GM19240 (cell line): Measurements from ENCODE around the gene ZNF646.

Experiments used
- DNase-seq: peaks from one replicate; pipeline ENCODE4 v3.0.0; 2011; ENCODE audit warnings: low spot score; ENCODE audit not compliant: insufficient read length

The ZNF646 gene, protein sequence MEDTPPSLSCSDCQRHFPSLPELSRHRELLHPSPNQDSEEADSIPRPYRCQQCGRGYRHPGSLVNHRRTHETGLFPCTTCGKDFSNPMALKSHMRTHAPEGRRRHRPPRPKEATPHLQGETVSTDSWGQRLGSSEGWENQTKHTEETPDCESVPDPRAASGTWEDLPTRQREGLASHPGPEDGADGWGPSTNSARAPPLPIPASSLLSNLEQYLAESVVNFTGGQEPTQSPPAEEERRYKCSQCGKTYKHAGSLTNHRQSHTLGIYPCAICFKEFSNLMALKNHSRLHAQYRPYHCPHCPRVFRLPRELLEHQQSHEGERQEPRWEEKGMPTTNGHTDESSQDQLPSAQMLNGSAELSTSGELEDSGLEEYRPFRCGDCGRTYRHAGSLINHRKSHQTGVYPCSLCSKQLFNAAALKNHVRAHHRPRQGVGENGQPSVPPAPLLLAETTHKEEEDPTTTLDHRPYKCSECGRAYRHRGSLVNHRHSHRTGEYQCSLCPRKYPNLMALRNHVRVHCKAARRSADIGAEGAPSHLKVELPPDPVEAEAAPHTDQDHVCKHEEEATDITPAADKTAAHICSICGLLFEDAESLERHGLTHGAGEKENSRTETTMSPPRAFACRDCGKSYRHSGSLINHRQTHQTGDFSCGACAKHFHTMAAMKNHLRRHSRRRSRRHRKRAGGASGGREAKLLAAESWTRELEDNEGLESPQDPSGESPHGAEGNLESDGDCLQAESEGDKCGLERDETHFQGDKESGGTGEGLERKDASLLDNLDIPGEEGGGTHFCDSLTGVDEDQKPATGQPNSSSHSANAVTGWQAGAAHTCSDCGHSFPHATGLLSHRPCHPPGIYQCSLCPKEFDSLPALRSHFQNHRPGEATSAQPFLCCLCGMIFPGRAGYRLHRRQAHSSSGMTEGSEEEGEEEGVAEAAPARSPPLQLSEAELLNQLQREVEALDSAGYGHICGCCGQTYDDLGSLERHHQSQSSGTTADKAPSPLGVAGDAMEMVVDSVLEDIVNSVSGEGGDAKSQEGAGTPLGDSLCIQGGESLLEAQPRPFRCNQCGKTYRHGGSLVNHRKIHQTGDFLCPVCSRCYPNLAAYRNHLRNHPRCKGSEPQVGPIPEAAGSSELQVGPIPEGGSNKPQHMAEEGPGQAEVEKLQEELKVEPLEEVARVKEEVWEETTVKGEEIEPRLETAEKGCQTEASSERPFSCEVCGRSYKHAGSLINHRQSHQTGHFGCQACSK (N-terminal part only)

DNA sequence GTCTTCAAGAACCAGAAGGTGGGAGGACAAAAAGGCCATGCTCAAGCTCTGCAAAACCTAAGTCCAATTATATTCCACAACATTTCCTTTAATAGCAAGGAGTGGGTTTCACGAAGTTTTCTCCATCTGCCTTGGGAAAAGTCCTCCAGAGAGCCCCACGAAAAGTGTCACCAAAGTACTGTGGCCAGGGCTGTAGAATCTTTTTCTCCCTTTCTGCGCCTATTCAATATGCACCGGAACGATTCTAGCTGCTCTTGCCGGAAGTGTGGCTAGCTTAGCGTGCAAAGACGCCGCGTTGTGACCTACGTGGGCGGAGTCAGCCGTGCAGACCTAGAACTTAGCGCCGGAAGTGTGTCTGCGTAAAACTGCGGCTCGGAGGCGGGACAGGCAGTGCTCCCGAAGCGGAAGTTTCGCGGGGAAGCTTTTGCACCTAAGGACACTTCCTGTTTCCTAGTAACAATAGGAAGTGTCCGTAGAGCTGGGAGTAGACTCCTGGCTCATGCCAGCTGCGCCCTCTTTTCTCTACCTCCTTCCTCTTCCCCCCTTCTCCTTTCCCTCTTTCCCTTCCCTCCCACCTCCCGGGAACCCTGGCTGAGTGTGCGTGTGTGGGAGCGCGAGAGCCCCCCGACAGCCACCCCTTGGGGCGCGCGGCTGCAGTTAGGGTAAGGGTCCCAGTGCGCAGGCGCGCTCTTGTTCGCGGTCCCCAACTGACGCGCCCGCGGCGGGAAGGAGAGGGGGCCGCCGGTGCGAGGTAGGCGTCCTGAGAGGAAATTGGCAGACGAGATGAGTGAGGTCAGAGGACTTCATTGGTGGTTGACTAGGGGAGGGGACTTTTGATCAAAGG is at the start of gene ZNF646, which contains the start of gene ZNF668:
Gene ZNF646 (plus strand): TSS at position 453 of the 844 bp plus-strand sequence. CDS start 1,903 bp downstream, outside the sequence.
Gene ZNF668 (minus strand): TSS at position 271 of the 844 bp plus-strand sequence. CDS start 9,781 bp downstream, outside the sequence.
- peak; percentile 99 for DNase-seq

DNA sequence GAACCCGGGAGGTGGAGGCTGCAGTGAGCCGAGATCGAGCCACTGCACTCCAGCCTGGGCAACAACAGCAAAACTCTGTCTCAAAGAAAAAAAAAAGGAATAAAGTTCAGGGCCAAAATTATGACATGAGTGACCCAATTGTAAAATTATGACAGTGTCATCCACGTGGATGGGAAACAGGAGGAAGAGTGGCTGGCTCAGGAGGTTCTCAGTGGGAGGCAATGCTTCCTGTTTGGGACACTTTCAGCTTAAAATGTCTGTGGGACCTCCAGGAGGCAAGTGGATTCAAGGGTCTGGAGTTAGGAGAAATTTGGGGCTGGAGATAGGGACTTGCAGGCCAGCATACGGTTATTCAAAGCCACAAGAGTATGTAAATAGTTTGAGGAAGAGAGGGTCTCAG is 48.9 kb upstream of the ZNF646 start:
- DNase-seq: no peak

DNA sequence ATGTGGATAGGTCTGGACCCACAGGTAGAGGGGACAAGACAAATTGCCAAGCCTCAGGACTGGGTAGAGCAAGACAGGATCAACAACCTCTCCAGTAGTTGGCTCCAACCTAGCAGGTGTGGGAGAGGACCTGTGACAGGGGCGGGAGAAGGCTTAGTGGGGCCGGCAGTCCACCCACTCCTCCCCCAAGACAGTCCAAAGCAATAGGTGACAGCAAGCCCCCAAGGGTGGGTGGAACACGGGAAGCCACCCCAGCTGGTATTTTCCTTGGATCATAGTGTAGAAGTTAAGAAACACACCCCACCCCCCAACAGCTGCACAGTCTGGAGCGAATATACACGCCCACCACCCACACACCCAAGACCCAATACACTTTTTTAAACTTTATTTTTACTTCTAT is 45.0 kb upstream of the ZNF646 start:
- DNase-seq: no peak

DNA sequence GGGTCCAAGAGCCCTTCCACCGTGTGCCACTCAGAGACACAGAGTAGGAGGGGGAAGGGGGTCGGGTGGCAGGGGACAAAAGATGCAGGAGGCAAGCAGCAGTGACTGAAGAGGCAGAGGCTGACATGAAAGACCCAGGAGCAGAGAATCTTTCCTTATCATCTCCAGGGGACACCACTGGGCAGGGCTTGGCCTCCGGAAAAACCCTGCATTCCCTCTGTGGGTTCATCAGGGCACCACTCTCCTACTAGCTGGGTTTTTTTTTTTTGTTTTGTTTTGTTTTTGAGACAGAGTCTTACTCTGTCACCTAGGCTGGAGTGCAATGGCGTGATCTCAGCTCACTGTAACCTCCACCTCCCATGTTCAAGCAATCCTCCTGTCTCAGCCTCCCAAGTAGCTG is 42.9 kb upstream of the ZNF646 start:
- DNase-seq: no peak

DNA sequence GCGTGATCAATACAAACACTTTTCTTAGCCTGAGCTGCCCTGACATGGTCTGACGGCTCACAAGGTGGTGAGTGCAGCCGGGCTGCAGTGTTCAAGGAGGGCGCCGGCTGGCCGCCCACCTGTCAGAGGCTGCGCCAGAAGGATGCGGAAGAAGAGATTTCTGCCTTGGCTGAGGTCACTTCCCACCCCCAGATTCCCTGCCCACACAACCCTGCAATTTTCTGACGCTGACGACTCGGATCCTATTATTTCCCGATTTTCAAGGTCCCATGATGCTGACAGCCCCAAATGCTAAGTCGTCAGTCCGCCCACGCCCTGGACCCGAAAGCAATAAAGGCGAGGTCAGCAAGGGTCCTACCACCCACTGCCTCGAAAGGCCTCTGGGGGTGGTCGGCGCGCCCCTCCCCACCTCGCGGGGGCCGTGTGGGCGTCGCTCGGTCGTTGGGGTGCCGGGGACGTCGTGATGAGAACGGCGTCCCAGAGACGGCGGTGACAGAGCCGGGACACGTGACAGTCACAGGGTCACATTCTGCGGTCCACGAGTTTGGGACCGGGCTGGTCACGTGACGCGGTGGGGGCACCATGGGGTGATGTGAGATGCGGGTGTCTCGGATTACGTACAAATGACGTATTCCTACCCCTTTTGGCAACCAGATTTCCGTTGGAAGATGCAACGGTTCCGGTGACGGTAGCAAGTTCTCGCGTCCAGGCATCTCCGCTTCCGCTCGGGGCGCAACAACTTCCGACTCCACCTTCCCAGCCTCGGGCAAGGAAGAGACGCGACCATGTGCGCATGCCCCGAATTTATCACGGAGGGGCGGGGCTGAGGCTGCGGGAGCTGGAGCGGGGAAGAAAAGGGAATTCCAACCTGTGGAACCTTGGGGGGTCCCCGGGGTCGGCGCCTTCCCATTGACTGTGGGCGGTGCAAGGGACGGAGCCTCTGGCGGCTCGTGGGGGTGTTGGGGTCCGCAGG is 41.2 kb upstream of the ZNF646 start, which contains the start of gene STX4:
Gene STX4 (plus strand): TSS at position 823 of the 973 bp plus-strand sequence. CDS start 248 bp downstream, outside the sequence.
- DNase-seq: peak; percentile 90

DNA sequence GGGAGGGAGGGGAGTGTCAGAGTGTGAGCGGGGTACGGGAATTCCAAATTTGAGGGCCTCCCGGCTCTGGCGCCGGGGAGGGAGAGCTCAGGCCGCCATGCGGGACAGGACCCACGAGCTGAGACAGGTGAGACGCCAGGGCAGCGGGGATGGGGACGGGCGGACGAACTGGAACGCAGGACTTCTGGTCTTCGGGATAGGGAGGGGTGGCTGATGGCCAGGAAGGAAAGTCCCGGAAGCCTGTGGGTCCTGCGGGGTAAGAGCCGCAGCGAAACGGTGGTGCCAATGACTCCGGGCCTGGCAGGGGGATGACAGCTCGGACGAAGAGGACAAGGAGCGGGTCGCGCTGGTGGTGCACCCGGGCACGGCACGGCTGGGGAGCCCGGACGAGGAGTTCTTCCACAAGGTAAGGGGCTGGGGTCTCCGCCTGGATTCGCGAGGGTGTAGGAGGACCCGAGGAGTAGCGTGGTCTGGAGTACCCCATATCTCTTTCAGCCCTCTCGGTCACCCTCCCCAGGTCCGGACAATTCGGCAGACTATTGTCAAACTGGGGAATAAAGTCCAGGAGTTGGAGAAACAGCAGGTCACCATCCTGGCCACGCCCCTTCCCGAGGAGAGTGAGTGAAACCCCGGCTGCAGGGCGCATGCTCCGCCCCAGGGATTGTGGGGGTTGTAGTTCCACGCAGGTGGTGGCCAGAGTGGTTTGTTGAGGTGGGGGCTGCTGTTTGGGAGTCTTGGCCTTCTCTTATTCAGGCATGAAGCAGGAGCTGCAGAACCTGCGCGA is 40.3 kb upstream of the ZNF646 start:
- peak; percentile 95 for DNase-seq

DNA sequence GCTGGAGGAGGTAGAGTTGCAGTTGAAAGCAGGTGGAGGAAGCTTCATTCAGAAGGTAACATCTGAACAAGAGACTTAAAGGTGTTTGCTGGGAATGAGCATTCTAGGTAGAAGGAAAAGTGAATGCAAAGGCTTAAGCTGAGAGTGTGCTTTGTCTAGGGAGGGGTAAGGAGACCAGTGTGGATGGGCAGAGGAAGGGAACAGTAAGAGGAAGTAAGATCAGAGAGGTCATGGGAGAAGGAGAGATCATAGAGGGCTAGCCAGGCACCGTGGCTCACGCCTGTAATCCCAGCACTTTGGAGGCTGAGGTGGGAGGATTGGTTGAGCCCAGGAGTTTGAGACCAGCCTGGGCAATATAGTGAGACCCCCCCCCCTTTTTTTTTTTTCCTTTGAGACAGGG is 37.5 kb upstream of the ZNF646 start:
- no peak for DNase-seq

DNA sequence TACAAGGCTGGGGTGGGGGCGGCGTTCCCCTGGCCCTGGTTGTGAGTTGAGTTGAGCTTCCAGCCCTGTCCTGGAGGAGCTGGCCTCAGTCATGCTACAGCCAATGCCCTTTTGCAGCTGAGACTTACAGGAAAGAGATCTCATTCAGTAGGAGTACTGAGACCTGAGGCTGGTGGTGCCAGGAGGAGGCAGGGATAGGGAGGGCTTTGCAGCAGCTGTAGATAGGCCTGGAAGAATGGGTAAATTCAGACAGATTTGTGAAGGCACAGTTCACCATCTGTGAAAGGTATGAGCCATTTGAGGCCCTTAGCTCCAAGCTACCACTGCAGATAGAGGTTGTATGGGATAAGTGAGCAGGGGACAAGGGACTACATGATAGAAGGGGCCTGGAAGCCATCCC is 35.2 kb upstream of the ZNF646 start:
- DNase-seq: no peak

DNA sequence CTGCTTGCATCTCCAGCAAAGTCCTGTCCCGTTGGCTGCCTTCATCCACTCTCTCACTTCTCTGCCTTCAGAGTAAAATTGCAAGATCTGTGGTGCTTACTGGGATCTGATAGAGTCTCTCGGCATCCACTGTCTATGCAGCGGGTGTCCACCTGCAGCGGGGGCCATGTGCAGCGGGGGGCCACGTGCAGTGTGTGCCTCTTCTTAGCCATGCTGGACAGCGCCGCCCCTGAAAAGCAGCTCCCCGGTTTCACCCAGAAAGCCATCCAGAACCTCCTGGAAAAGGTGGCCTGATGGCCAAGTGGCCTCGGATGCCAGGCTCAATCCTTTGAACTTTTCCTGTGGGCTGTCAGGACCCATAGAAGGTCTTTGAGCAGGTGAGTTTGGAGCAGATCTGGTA is 31.4 kb upstream of the ZNF646 start:
- no peak for DNase-seq

DNA sequence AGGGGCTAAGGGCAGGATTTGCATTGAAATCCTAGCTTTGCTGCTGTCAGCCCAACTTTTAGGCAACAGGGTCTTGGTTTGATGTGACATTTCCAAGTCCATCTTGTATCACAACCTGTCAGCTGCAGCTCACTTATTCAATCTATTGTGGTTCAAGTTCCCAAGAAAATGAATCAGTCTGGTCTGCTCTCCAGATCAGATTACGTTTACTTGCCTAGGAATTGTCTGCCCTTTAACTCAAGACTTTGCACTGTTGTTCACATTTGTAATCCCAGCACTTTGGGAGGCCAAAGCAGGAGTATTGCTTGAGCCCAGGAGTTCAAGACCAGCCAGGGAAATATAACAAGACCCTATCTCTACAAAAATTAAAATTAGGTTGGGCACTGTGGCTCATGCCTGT is 30.9 kb upstream of the ZNF646 start:
- no peak for DNase-seq

DNA sequence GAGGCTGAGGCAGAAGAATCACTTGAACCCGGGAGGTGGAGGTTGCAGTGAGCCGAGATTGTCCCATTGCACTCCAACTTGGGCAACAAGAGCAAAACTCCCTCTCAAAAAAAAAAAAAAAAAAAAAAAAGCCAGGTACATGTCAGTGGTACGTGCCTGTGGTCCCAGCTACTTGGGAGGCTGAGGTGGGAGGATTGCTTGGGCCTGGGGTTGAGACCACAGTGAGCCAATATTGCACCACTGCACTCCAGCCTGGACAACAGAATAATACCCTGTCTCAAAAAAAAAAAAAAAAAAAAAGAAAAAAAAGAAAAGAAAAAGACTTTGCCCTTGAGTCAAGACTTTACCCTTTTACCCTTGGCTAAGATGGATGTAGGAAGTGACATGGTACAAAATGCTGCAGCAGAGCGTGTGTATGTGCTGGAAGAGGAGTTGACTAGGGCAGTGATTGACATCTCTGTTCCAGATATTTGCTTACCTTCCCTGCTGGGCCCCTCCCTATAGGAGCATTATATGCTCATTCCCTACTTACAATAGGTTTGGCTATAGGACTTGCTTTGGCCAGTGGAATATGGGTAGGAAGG is 30.2 kb upstream of the ZNF646 start:
- DNase-seq: no peak

DNA sequence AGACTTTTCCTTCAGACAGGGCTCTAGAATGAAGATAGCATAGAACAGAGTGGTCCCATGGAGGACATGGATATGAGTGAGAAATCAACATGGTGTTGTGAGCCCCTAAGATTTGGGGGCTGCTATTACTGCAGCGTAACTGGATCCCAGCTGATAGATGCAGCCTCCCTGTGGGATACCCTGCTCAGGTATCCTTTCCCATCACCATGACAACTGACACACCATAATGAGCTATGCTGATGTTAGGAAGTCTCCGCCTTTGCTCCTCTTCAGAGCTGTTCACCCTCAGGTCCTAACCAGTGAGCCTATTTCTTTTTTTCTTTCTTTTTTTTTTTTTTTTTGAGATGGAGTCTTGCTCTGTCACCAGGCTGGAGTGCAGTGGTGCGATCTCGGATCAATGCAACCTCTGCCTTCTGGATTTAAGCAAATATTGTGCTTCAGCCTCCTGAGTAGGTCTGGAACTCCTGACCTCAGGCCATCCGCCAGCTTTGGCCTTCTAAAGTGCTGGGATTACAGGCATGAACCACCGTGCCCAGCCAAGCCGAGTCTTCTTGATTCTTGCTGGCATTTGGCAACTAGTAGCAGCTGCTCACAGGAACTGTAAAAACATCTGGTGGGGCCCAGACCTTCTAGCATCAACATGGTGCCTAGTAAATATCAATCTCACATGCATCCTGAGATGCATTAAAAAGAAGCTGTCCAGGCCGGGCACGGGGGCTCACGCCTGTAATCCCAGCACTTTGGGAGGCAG is 23.8 kb upstream of the ZNF646 start:
- no peak for DNase-seq

DNA sequence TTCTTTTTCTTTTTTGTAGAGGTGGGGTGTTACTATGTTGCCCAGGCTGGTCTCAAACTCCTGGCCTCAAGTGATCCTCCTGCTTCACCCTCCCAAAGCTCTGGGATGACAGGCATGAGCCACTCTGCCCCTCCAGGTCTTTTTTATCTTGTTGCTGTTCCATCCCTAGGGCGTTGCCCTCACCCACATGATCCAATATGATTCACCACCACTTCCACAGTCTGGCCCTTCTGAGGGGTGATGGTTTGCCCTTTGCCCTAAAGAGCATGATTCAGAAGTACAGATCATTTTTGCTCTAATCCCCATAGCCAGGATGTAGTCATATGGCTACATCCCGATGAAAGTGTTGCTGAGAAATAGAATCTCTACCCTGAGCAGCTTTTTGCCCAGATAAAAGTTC is 22.1 kb upstream of the ZNF646 start:
- no peak for DNase-seq

DNA sequence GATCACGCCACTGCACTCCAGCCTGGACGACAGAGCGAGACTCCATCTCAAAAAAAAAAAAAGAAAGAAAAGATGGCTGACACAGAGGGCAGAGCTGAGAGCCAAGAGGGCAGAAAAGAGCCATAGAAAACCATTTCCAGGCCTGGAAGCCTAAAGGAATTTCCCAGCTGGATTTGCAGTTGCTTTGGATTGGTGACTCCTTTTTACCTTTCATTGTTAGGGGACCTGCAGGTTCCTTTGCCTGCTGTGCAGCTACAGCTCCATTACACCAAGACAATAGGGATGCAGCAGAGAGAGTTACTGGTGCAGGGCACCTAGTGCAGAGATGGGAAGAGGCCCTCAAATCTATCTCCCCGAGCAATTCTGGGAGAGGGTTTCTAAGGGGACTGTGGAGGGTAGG is 18.6 kb upstream of the ZNF646 start:
- no peak for DNase-seq

DNA sequence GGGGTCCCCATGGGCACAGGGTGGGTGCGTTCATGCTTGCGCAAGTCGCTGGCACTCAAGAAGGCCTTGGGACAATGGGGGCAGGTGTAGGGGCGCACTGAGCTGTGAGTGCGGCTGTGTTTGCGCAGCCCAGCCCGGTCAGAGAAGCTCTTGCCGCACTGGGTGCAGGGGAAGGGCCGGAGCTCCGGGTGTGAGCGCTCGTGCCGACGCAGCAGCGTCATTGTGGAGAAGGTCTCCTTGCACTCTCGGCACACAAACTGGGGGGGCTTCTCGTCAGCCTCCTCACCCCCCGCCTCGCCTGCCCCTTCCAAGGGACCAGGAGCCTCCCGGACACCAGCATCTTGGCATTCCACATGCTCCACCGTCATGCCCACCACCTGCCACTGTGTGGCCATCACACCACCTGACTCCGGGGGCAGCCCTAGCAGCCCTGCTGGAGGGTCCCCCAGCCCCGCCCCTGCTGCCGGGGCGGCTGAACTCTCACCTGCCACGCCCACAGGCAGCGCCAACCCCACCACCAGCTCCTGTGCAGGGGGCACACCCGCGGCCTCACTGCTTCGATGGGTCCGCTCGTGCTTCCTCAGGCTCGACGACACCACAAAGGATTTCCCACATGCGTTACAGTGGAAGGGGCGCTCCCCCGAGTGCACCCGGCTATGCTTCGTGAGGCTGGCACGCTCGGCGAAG is 13.0 kb upstream of the ZNF646 start:
- no peak for DNase-seq

DNA sequence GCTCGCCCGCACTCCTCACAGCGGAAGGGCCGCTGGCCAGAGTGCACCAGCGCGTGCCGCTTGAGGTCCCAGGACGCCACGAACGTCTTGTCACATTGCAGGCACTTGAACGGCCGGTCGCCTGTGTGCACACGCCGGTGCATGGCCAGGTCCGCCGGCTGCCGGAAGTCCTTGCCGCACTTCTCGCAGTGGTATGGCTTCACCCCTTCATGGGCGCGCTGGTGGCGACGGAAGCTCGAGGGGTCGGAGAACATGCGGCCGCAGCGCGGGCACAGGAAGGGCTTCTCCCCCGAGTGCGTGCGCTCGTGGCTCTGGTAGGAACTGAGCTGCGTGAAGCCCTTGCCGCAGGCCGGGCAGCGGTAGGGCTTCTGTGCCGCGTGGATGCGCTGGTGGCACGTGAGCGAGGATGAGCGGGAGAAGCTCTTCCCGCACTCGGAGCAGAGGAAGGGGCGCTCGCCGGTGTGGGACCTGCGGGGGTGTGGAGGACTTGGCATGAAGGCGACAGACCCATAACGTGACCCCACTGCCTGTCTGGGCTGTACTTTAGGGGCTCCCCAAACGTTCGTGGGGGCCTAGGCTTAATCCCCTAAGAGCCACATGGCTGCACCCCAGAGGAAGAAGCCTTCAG is 12.3 kb upstream of the ZNF646 start:
- DNase-seq: no peak
